Activated CD4-positive, alpha-beta T cell treated with anti-CD3 and anti-CD28 coated beads, Interleukin-2, amount 50 U/mL, for 4 hours (primary cell): ENCODE data around the gene AHCYL1.
A peak's percentile ranks its signal among the peaks of the same experiment; 100 is the strongest.
"Not testable (repeated sequence)": the region's sequence is repeated elsewhere in the genome, so short reads cannot be mapped to it uniquely, and the experiment has no call there.

Source experiments
- DNase-seq, 2 experiments: peaks; one replicate each; pipeline ENCODE4 v3.0.0-alpha.2; 2020

The AHCYL1 gene

DNA sequence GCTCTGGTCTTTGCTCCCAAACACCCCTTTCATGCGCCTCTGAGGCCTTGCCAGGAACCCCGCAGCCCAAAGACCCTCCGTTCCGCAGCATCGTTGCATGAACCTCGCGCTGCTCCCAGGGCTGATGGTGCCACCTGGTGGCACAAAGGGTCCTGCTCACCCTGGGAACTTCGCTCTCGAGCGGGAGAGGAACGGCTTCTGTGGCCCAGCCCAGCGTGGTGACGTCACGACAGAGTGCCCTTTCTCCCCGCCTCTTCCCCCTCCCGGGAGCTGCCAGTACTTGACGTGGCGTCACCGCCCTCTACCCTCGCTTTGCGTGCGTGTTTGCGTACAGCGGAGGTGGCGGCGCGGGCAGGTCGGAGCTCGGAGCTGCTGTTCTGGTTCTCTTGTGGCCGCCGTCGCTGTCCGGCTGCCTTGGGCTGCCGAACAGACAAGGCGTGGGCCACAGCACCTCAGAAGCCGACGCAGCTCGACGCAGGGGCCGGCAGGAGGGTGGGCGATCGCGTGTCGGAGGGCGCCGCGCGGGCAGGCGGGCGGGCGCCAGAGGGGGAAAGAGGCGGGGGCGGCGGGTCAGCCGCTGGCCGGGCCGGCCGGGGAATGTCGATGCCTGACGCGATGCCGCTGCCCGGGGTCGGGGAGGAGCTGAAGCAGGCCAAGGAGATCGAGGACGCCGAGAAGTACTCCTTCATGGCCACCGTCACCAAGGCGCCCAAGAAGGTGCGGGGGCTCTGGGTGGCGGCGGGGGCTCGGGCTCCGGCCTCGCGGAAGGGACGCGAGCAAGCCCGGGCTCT lies at the start of gene AHCYL1:
Gene AHCYL1 (plus strand): TSS at position 310 of the 791 bp plus-strand sequence. CDS start 288 bp downstream, at position 598.
- DNase-seq = peak; percentile 99

DNA sequence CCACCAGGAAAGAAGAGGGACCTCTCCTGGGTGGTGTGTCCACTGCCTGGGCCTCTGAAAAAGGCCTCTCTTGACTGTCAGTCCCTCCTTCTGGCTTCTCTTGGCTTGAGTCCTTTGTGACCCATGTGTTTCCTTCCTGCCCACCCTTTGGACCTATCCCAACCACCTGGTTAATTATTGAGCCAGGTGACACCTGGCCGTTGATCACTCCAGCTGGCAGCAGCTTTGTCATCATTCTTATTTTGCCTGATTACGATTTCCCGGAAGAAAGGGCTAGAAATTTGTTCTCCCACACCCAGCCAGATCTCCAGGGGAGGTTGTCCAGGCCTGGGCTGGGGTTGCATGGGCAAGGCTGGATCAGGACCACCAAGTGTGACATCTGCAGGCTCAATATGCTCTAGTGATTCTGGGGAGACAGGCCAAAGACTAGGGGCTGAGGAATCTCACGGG lies 49.1 kb upstream of the AHCYL1 start:
- no peak for DNase-seq

DNA sequence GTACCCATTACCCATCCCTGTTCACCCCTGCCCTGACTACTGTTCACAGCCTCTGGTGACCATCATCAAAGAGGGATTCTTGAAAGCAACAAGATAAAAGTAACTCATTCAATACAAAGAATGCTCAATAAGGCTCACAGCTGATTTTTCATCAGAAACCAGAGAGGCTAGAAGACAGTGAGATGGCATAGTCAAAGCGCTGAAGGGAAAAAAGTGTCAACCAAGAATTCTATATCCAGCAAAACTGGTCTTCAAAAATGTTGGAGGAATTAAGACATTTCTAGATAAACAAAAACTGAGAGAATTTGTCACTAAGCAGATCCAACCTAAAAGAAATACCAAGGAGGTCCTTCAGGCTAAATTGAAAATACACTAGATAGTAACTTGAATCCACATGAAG lies 46.8 kb upstream of the AHCYL1 start:
- no peak for DNase-seq

DNA sequence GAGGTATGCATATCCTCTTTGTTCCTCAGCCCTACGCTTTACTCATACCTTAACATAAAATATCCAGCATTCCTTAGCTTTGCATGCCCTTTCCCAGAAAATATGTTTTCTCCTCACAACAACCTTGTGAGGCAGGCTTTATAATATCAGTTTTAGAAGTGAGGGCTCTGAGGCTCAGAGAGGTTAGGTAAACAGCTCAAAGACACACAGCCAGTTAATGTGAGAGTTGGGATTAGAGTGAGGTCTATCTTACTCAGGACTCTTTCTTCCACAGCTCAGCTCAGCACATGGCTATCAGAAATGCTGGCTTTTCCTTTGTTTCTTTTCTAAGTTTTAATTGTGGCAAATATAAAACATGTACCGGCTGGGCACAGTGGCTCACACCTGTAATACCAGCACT lies 46.0 kb upstream of the AHCYL1 start:
- no peak for DNase-seq

DNA sequence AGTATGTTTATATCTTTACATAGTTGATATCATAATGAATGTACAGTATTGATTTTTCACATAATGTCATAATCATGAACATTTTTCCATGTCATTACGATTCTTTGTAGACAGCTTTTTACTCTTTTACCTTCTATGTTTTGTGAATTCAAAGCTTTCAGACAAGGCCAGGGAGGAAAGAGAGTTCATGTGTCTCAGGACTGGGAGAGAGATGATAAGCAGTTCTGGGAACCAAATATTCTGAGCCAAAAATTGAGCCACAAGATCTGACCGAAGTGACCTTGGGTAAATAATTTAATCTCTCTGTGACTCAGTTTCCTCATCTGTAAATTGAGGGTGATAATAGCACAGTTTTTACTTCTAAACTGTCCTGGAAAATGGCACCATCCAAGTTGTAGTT lies 42.1 kb upstream of the AHCYL1 start:
- no peak for DNase-seq

DNA sequence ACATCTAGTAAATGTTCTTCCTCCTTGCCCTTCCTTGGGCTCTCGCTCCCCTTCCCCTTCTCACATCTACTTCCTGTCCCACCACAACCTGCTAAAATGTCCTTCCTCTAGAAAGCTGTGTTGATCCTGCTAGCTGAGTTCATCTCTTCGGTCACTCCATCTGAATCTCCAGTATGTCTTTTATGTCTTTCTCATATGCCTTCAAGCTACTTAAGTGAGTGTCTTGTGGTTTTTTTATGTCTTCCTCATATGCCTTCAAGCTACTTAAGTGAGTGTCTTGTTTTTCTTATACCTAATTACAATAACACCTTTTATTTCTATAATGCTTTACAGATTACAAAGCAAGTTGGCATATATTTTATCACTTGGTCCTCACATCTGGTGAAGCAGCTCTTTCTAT lies 40.0 kb upstream of the AHCYL1 start:
- DNase-seq = no peak

DNA sequence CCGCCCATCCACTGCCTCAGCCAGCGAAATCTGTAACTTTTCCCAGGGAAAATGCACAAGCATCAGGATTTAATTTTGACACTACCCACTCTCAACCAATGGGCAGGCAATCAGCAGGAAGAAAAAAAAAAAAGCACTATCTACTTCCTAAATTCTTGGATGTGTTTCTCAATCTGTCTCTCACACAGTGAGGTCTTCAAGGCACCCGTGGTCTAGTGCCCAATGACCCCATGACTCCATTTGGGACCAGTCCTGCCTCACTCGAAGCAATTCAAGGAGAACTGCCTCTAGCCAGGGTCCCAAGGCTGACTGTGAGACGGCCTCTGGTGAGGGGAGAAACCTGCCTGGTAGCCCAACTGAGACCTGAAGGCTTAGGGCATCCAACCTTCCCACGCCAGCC lies 38.1 kb upstream of the AHCYL1 start:
- DNase-seq = no peak

DNA sequence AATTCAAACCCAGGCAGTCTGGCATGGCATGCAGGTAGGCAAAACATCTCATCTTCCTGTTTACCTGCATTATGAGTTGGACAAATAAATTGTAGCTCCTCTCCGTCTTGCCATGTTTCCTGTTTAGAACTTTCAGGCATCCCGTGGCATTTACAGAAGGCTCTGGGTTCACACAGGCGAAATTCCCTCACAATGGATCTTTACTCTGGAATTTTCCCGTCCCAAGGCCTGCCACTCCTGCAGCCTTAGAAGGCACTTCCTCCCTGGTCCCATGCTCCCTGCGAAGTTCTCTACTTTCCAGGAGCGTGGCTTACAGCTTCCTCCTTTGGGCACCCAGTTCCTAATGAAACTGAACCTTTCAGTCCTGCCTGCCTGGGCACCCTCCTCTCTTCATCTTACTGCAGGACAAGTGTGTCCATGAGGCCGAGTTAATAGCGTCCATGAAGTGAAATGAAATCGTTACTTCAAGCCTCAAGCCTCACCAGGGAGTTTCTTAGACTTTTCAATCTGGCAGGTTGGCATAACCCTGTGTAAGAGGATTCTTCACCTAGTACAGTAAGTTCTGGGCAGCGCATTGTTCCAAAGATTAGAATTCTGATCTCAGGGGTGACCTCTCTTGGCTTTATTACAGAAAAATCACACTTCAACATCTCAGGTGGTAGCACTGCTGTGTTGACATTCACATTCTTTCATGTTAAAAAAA lies 36.8 kb upstream of the AHCYL1 start:
- no peak for DNase-seq

DNA sequence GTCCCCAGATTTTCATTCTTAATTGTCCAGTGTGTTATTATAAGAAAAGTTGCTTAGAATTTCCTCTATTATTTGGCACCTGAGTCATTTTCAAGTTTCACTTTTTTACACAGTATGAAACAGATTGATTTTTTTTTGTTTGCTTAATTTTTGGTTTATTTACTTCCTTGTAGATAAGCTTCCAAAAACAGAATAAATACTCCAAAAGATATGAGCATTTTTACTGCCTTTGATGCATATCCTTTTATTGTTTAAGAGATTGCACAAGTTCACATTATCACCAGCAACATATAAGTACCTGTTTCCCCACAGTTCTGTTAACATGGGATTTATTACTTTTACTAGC lies 36.3 kb upstream of the AHCYL1 start:
- DNase-seq = no peak

DNA sequence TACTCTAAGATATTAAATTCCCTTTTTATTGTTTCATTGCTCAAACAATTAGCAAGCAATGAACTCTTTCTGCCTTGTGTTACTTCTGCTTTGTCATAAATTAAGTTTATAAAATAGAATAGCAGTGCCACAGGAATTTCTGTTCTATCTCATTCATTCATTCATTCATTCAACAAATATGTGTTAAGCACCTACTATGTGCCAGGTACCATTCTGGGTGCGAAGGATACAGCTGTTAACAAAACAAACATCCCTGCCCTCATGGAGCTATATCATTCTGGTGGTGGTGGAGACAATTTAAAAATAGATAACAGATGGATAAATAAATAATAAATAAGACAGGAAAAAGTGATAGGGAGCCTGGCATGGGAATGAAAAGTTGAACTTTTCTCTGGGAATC lies 34.5 kb upstream of the AHCYL1 start:
- no peak for DNase-seq

DNA sequence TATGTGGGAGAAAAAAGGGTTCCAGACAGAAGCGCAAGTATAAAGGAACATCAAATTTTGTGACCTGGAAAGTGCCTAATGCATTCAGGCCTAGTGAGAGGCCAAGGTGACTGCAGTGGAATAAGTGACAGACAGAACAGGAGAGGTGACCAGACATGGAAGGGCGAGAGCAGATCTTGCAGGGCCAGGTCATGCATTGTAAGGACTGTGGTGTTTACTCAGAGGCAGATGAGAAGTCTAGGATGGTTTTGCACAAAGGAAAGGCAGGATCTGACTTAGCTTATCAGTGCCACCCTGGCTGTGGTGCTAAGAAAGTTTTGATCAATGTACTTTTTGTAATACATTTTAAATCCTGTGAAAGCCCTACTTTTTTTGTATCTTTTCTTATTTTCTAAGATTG lies 34.1 kb upstream of the AHCYL1 start:
- no peak for DNase-seq

DNA sequence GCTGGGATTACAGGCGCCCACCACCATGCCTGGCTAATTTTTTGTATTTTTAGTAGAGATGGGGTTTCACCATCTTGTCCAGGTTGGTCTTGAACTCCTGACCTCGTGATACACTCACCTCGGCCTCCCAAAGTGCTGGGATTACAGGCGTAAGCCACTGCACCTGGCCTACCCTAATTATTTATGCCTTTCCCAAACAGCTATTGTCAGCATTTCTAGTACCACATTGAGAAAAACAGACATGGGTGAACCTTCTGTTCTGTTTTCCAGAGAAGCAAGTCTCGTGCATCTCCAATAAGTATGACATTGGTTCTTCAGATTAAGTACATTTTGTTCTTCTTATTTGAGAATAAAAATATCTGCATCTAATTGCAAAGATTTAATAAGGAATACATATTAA lies 33.1 kb upstream of the AHCYL1 start:
- DNase-seq = not testable (repeated sequence)

DNA sequence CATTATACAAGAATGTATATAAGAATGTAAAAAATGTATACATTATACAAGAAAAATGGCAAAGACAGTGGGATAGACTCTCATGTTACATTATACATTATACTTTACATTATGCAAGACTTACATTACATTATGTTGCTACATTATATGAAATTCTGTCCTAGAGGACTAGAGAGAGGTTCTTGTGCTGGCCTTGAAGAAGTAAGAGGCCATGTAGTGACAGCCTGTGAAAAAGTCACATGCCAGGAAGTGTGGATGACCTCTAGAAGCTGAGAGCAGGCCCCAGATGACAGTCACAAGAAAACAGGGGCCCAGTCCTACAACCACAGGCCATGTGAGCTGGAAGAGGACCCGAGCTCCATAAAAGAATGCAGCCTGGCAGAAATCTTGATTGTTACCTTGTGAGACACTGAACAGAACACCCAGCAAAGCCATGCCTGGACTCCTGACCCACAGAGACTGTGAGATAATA lies 30.5 kb upstream of the AHCYL1 start:
- no peak for DNase-seq

DNA sequence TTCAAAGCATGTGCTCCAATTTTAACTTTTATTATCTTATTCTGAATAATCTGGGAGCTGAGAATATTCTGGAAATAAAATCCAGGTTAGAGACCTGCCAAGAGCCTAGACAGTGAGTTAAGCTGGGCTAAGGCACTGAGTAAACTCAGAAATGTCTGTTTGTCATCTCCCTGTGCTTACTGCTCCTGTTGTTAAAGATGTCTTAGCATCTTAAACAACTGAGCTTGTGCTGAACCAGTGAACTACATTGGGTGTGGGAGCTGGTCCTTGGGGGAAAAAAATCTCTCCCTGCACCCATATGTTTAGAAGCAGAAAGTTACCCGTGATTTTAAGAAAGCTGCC lies 25.0 kb upstream of the AHCYL1 start:
- DNase-seq = no peak

DNA sequence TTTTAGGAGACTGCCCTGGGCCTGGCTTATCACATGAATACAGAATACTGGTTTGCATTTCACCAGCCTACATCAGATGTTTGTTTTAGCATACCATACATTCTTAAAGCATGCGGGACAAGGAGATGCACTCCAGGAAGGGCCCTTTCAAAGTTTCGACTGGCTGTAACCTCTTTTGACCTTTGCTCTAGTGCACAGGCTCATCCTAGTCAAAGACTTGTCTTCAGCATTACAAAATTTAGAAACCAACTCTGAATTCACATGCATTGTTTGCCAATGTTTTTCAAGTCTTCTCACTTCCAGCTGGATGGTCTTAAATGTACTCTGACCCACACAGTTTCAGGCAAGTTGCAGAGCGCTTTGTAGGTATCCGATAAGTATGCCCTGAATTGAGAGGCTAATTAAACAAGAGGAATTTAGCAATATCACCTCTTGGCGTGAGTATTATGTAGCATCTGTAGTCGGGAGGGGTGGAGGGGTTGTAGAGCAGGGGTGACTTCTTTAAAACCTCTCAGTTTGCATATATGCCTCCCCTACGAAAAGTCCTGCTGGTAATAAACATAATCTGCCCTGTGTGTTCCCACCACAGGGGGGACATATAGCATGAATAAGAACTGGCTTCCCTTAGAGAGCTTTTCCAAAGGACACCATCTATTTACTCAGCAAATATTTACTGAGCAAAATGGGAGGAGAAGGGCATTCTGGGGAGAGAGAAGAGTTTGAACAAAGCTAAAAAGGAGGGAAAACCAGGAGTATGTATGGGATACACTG lies 24.4 kb upstream of the AHCYL1 start:
- no peak for DNase-seq

DNA sequence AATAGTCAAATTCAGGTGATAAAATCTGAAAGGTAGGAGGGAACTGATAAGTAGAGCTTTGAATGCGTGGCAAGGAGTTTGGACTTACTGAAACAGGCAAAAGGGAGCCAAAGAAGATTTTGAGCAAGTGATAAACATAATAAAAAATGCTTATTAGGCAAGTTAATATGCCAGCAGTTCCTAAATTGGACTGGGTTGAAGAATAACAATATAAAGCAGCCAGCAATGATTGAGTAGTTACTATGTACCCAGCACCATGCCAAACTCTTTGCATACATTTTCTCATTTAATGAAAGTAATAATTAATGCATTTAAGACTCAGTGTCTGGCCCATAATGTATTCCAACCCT lies 23.8 kb upstream of the AHCYL1 start:
- no peak for DNase-seq

DNA sequence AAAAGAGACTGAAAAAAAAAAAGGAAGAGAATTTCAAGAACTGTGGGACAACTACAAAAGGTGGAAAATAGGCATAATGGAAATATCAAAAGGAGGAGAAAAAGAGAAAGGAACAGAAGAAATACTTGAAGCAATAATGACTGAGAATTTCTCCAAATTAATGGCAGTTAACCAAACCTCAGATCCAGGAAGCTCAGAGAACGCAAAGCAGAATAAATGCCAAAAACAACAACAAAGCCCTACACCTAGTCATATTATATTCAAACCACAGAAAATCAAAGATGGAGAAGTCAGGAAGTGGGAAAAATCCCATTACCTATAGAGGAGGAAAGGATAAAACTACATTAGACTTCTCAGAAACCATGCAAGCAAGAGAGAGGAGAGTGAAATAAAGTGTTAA lies 20.7 kb upstream of the AHCYL1 start:
- DNase-seq = no peak

DNA sequence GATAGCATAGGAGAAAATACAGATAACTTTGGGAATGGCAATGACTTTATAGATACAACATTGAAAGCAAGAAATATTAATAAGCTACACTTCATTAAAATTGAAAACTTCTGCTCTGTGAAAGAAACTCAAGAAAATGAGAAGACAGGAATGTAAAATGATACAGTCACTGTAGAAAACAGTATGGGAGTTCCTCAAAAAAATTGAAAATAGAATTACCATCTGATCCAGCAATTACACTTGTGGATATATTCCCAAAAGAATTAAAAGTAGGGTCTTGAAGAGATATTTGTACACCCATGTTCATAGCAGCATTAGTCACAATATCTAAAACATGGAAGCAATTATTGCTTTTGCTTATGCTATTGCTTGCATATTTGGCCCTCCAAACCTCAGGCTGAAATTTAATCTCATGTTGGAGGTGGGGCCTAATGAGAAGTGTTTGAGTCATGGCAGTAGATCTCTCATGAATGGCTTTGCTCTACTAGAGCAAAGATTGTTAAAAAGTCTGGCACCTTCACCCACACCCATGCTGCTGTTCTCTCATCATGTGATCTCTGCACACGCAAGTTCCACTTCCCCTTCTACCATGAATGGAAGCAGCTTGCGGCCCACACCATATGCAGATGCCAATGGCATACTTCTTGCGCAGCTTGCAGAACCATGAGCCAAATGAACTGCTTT lies 15.3 kb upstream of the AHCYL1 start:
- no peak for DNase-seq

DNA sequence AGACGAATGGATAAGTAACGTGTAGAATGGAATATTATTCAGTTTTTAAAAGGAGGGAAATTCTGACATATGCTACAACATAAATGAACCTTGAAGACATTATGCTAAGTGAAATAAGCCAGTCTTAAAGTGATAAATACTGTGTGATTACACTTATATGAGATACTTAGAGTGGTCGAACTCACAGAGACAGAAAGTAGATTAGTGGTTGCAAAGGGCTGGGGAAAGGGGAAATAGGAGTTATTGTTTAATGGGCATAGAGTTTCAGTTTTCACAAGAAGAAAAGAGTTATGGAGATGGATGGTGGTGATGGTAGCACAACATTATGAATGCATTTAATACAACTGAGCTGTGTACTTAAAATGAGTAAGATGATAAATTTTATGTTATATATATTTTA lies 14.7 kb upstream of the AHCYL1 start:
- no peak for DNase-seq

DNA sequence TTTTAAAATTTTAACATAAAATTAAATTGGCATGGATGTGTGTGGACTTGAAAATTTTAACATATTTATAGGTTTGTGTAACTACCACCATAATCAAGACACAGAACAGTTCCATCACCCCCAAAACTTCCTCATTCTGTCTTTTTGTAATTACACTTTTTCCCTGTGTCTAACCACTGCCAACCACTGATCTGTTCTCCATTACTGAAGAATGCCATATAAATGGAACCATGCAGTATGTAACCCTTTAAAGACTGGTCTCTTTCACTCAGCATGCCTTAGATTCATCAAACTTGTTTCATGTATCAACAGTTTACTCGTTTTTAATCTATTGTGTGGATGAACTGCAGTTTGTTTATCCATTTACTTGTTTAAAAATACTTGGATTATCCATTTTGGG lies 13.0 kb upstream of the AHCYL1 start:
- DNase-seq = no peak

DNA sequence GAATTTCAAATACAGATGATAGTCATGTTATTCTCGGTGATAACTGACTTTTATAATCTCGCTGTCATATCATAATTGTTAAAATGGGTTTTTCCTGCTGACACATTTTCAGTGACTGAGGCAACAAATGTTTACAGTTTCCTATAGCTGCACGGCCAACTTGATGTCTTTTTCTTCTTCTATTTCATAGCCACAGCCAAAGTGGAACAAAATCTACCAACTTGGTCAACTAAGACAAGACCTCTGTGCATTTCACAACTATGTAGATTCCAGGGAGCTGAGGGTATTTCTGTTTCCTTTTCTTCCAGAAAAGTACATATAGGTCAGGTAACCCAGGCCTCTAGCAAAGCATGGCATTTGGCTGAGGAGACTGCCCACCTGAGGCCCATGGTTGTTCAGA lies 10.4 kb upstream of the AHCYL1 start:
- DNase-seq = no peak

DNA sequence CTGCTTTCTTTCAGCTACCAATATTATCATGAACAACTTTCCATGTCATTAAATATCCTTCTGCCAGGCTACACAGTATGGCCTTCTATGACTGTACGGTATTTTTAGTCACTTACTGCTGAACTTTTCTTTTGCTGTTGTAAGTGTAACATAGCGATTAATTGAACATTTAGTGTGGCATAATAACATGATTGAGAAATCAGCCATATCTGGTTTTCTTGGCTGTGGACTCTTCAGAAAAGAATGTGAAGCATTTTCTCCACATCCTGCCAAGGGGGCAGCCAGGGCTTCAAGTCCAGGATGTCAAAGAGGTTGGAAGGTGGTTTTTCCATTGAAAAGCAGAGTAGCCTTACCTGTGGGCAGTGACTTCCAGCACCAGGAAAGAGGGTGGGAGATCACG lies 8.8 kb upstream of the AHCYL1 start:
- DNase-seq = no peak

DNA sequence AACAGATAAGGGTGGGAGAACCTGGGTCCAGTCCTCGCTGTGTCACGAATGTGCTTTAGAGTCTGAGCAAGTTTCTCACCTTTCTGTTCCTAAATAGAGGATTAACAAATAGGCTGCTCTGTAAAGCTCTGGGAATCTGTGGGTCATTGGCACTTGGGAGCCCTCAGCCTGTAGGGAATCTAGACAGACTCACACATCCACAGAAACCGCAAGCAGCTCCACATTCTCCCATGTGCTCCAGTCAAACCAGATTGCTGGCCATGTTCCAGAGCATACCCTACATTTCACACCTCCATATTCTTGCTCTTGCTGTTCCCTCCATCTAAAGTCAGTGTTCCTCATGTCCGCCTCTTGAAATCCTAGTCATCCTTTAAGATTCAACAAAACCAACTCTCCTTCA lies 7.8 kb upstream of the AHCYL1 start:
- no peak for DNase-seq
